H1 (cell line): ENCODE measurements around the gene COQ2. TPM values are rescaled to one million over a fixed set of nuclear protein-coding genes. Genes with fewer than 3 reads are reported as not detected.

Experiments
- CTCF ChIA-PET: fragments of 300-600 bp; sonication (Branson Sonifier 250); formaldehyde crosslinking; loops from one replicate; lab custom pipeline; 2021; ENCODE audit not compliant: partially characterized antibody; lab: Charles Lee
- POLR2A ChIA-PET: fragments of 300-600 bp; sonication (Branson Sonifier 250); formaldehyde crosslinking; loops from one replicate; lab custom pipeline; 2021; ENCODE audit warnings: inconsistent platforms; ENCODE audit not compliant: partially characterized antibody; lab: Charles Lee
- DNase-seq, 2 experiments: peaks; one replicate each; pipeline versions ENCODE4 v3.0.0 to v3.0.0-alpha.2; 2010 to 2022; ENCODE audit warnings: low spot score in 2 of 2, low read depth in 1 of 2, mixed read lengths in 1 of 2
- FAIRE-seq: peaks from 2 replicates; lab custom pipeline; 2011; peaks lifted over from hg19 to GRCh38; lab: Jason Lieb, UNC
- H2AFZ ChIP-seq: 2 replicates; pipeline ENCODE4 v1.8.1; 2012; ENCODE audit warnings: low read length, inconsistent platforms
- H2AK5ac ChIP-seq: 2 replicates; pipeline ENCODE4 v1.6.1; 2013; ENCODE audit warnings: low read depth, low read length
- H2BK120ac ChIP-seq: replicated peaks from 2 replicates; pipeline ENCODE3; 2013; ENCODE audit warnings: low read depth, low read length, inconsistent platforms
- H2BK12ac ChIP-seq: 2 replicates; pipeline ENCODE4 v1.6.1; 2013; ENCODE audit warnings: low read depth, low read length
- H2BK15ac ChIP-seq: 2 replicates; pipeline ENCODE4 v1.6.1; 2013; ENCODE audit warnings: low read length
- H2BK20ac ChIP-seq: 2 replicates; pipeline ENCODE4 v1.6.1; 2013; ENCODE audit warnings: low read length
- H2BK5ac ChIP-seq: 2 replicates; pipeline ENCODE4 v1.6.1; 2013; ENCODE audit warnings: low read depth, low read length
- H3K14ac ChIP-seq: 2 replicates; pipeline ENCODE4 v1.6.1; 2013; ENCODE audit warnings: inconsistent platforms; ENCODE audit not compliant: insufficient read length
- H3K18ac ChIP-seq: 2 replicates; pipeline ENCODE4 v1.6.1; 2013; ENCODE audit warnings: low read length; ENCODE audit errors: extremely low read depth
- H3K23ac ChIP-seq: 2 replicates; pipeline ENCODE4 v1.6.1; 2013; ENCODE audit warnings: inconsistent platforms; ENCODE audit not compliant: insufficient read length
- H3K23me2 ChIP-seq: 2 replicates; pipeline ENCODE4 v1.6.1; 2013; ENCODE audit warnings: low read depth, low read length
- H3K27ac ChIP-seq: 2 replicates; pipeline ENCODE4 v1.6.1; 2011; ENCODE audit warnings: low read depth, low read length, inconsistent platforms
- H3K27me3 ChIP-seq, 4 experiments: replicated peaks in 1 of 4; 1 replicate in 1 of 4; 2 replicates in 3 of 4; pipeline versions ENCODE4 v1.6.1 to v1.8.1; 2011 to 2013; ENCODE audit warnings: low read length in 3 of 4, mild to moderate bottlenecking in 3 of 4, inconsistent platforms in 2 of 4, mixed read lengths in 2 of 4, moderate library complexity in 1 of 4; ENCODE audit not compliant: control insufficient read depth in 3 of 4, insufficient read depth in 3 of 4; ENCODE audit errors: extremely low read depth in 1 of 4
- H3K36me3 ChIP-seq, 4 experiments: 2 replicates each; pipeline versions ENCODE4 v1.6.1 to v1.8.1; 2011 to 2013; ENCODE audit warnings: mild to moderate bottlenecking in 4 of 4, low read length in 3 of 4, moderate library complexity in 2 of 4, control low read depth in 1 of 4, inconsistent platforms in 1 of 4; ENCODE audit not compliant: insufficient read depth in 4 of 4, control insufficient read depth in 2 of 4
- H3K4ac ChIP-seq: replicated peaks from 2 replicates; pipeline ENCODE3; 2013; ENCODE audit warnings: low read length, low read depth, mixed read lengths, inconsistent platforms; ENCODE audit not compliant: insufficient read length
- H3K4me1 ChIP-seq, 4 experiments: replicated peaks in 1 of 4; 1 replicate in 1 of 4; 2 replicates in 3 of 4; pipeline versions ENCODE4 v1.6.1 to v1.8.1; 2011 to 2013; ENCODE audit warnings: low read length in 3 of 4, inconsistent platforms in 2 of 4, mixed read lengths in 1 of 4; ENCODE audit not compliant: insufficient read depth in 4 of 4, control insufficient read depth in 3 of 4
- H3K4me2 ChIP-seq, 2 experiments: 2 replicates each; pipeline versions ENCODE4 v1.6.1 to v1.8.1; 2011 to 2013; ENCODE audit warnings: low read depth in 2 of 2, low read length in 2 of 2, control low read depth in 1 of 2, inconsistent platforms in 1 of 2, mild to moderate bottlenecking in 1 of 2; ENCODE audit not compliant: insufficient read depth in 1 of 2
- H3K4me3 ChIP-seq, 4 experiments: fragments of 200-600, 300-600 bp in 1 of 4; sonication (generic), shearing (Covaris generic), sonication (Bioruptor Twin) in 1 of 4; 2 replicates each; pipeline versions ENCODE4 v1.5.1 to v1.8.1; 2011 to 2016; ENCODE audit warnings: low read length in 4 of 4, low read depth in 3 of 4, control low read depth in 2 of 4, inconsistent platforms in 2 of 4, mild to moderate bottlenecking in 2 of 4, mixed read lengths in 1 of 4, moderate library complexity in 1 of 4; ENCODE audit not compliant: insufficient read depth in 2 of 4; ENCODE audit errors: extremely low read depth in 1 of 4
- H3K56ac ChIP-seq: replicated peaks from 2 replicates; pipeline ENCODE3; 2013; ENCODE audit warnings: low read depth, mild to moderate bottlenecking, mixed read lengths, low read length, inconsistent platforms; ENCODE audit not compliant: insufficient read length
- H3K79me1 ChIP-seq: 2 replicates; pipeline ENCODE4 v1.6.1; 2013; ENCODE audit warnings: low read depth, low read length, control low read depth
- H3K79me2 ChIP-seq, 2 experiments: 2 replicates each; pipeline versions ENCODE4 v1.6.1 to v1.8.1; 2012 to 2013; ENCODE audit warnings: low read length in 2 of 2, mild to moderate bottlenecking in 2 of 2, inconsistent platforms in 1 of 2; ENCODE audit not compliant: insufficient read depth in 2 of 2, control insufficient read depth in 1 of 2
- H3K9ac ChIP-seq, 4 experiments: replicated peaks in 1 of 4; 1 replicate in 1 of 4; 2 replicates in 3 of 4; pipeline versions ENCODE4 v1.6.1 to v1.8.1; 2011 to 2013; ENCODE audit warnings: low read depth in 3 of 4, low read length in 3 of 4, control low read depth in 2 of 4, mild to moderate bottlenecking in 2 of 4, moderate library complexity in 2 of 4, inconsistent platforms in 1 of 4; ENCODE audit errors: extremely low read depth in 1 of 4
- H3K9me3 ChIP-seq, 2 experiments: 2 replicates each; pipeline versions ENCODE4 v1.6.1 to v1.8.1; 2012 to 2013; ENCODE audit warnings: mild to moderate bottlenecking in 2 of 2, moderate library complexity in 2 of 2, control low read depth in 1 of 2, inconsistent platforms in 1 of 2, low read depth in 1 of 2, low read length in 1 of 2, mixed read lengths in 1 of 2; ENCODE audit not compliant: insufficient read depth in 2 of 2
- H4K20me1 ChIP-seq, 2 experiments: replicated peaks in 1 of 2; 2 replicates each; pipeline versions ENCODE3 to v1.8.1; 2011 to 2013; ENCODE audit warnings: inconsistent platforms in 2 of 2, low read length in 2 of 2, mild to moderate bottlenecking in 1 of 2; ENCODE audit not compliant: insufficient read depth in 2 of 2, control insufficient read depth in 1 of 2
- H4K5ac ChIP-seq: 2 replicates; pipeline ENCODE4 v1.6.1; 2013; ENCODE audit warnings: low read length, low read depth, mixed read lengths, inconsistent platforms; ENCODE audit not compliant: insufficient read length
- H4K8ac ChIP-seq: 2 replicates; pipeline ENCODE4 v1.8.0; 2013; ENCODE audit warnings: mild to moderate bottlenecking, moderate library complexity, low read length, inconsistent platforms; ENCODE audit not compliant: insufficient read depth; ENCODE audit errors: extremely low read depth
- H4K91ac ChIP-seq: replicated peaks from 2 replicates; pipeline ENCODE3; 2013; ENCODE audit warnings: low read length, mixed read lengths, inconsistent platforms; ENCODE audit not compliant: insufficient read length
- CBX8 ChIP-seq: fragments of 300-800, 300-1000 bp; sonication (generic); IDR thresholded peaks from 2 replicates; pipeline ENCODE4 v1.7.1; 2016; ENCODE audit warnings: low read depth, low read length, borderline replicate concordance
- CEBPB ChIP-seq: IDR thresholded peaks from 2 replicates; pipeline ENCODE4 v1.6.1; 2012; ENCODE audit warnings: low read depth, low read length
- HDAC6 ChIP-seq: IDR thresholded peaks from one replicate; pipeline ENCODE4 v1.7.1; 2012; ENCODE audit warnings: low read depth, mild to moderate bottlenecking, inconsistent platforms, low read length, moderate library complexity
- KDM4A ChIP-seq: IDR thresholded peaks from one replicate; pipeline ENCODE4 v1.7.1; 2012; ENCODE audit warnings: low read depth, mild to moderate bottlenecking, moderate library complexity, low read length, inconsistent platforms; ENCODE audit not compliant: severe bottlenecking
- NRF1 ChIP-seq: IDR thresholded peaks from 2 replicates; pipeline ENCODE4 v1.6.1; 2011; ENCODE audit warnings: mild to moderate bottlenecking, low read depth, low read length, improper control_type of control experiment
- RXRA ChIP-seq: IDR thresholded peaks from 2 replicates; pipeline ENCODE4 v1.6.1; 2011; ENCODE audit warnings: low read depth, mild to moderate bottlenecking, low read length, moderate library complexity; ENCODE audit not compliant: insufficient read depth
- SRF ChIP-seq: IDR thresholded peaks from 2 replicates; pipeline ENCODE4 v1.6.1; 2011; ENCODE audit warnings: mild to moderate bottlenecking, low read depth, low read length, moderate library complexity
- TAF1 ChIP-seq: IDR thresholded peaks from 2 replicates; pipeline ENCODE4 v1.6.1; 2011; ENCODE audit warnings: mild to moderate bottlenecking, low read depth, low read length
- WGBS, 2 experiments: shearing (Covaris generic) in 1 of 2; methylation state at CpG; one replicate each; pipeline versions ENCODE4 v1.1.6 to v1.1.7; 2013 to 2015; ENCODE audit warnings: low lambda C conversion rate in 2 of 2, mixed read lengths in 2 of 2, inconsistent platforms in 1 of 2, low coverage in 1 of 2, missing lambda C conversion rate in 1 of 2; ENCODE audit not compliant: insufficient replicate concordance in 2 of 2, insufficient coverage in 1 of 2, insufficient read length in 1 of 2; ENCODE audit errors: extremely low coverage in 1 of 2, missing lambda C conversion rate in 1 of 2; 5-methylcytosine and 5-hydroxymethylcytosine counted together
- polyA plus RNA-seq, 7 experiments: library from polyadenylated mRNA; depleted of rRNA in 3 of 7; stranded (reverse) in 5 of 7; unstranded in 2 of 7; fragments of >200 nt in 5 of 7; fragments of 200-250 nt in 2 of 7; gene quantifications; 1 replicate in 5 of 7; 2 replicates in 1 of 7; 4 replicates in 1 of 7; pipeline versions ENCODE4 v1.2.1 to v1.2.3, GENCODE V29; 2011 to 2013; ENCODE audit warnings: missing spikeins in 2 of 7, mixed read lengths in 2 of 7
- total RNA-seq: library from RNA; stranded (reverse); fragmentation: NEBNext Ultra II Directional; extraction: Animal tissue kit (Norgen Biotek cat#: 25700); gene quantifications from 2 replicates; pipeline ENCODE4 v1.2.1, GENCODE V29; 2021
- TF ChIP-seq, protein P1 (sequence below): IDR thresholded peaks from 2 replicates; pipeline ENCODE4 v1.6.1; 2012; ENCODE audit warnings: inconsistent platforms
- TF ChIP-seq, protein P2 (sequence below): IDR thresholded peaks from 2 replicates; pipeline ENCODE4 v1.6.1; 2011; ENCODE audit warnings: low read length, improper control_type of control experiment

The COQ2 gene
- total and polyA plus RNA-seq, 2 of the 8 experiments (the other 6 are each of a cell fraction or from before 2014, with no cell fraction given), result 21.5 to 22.9 TPM

DNA sequence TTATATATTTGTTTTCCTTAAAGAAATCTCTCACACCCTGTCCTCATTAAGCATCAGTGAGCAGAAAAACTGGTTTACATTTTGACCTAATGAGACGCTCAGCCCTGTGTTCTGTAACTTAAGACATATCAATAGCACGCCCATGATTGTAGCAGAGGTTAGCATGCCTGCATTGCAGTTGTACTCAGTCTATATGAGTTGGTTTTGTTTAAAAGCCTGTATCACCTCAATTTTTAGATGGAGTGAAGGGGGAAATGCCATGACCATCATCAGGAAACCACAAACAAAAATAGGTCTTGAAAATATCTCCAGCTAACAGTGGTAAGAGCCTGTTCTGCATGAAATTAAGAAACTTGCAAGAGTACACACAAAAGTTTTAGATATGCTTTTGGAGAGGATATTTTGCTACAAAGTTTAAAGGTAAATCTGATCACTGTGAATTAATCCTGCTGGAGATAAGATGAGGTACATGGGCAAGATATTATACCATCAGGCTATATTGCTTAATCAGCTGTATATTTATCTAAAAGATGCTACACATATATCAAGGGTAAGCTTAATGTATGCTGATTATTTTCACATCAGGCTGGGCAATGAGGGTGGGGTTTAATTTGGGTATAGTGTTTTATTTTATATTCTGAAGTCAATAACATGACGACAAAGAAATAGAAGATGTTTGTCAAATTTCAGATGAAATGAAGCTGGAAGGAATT lies 13.1 kb upstream of the COQ2 start:
- DNase-seq (no peak), FAIRE-seq (no peak)
- Histone ChIP-seq H3K4me3 (no peak overlapping the region), H3K79me2 (no peaks in the 10 kb centered on the region), H3K27ac (no peak overlapping the region), H3K27me3 (no peaks in the 10 kb centered on the region), H4K20me1 (no peaks in the 10 kb centered on the region), H3K4me2 (no peak overlapping the region), H3K79me1 (no peaks in the 10 kb centered on the region), H2BK5ac (no peak overlapping the region), H2AFZ (no peak overlapping the region), H3K9me3 (no peaks in the 10 kb centered on the region), H3K36me3 (no peaks in the 10 kb centered on the region), H2AK5ac (no peak overlapping the region), H4K91ac (no peak overlapping the region), H2BK15ac (no peak overlapping the region), H3K56ac (no peak overlapping the region), H4K5ac (no peak overlapping the region), H3K18ac (no peak overlapping the region), H3K9ac (no peak overlapping the region), H3K4me1 (no peaks in the 10 kb centered on the region), H4K8ac (no peak overlapping the region), H3K23me2 (no peaks in the 10 kb centered on the region), H2BK12ac (no peak overlapping the region), H3K14ac (no peak overlapping the region), H2BK120ac (no peak overlapping the region), H3K4ac (no peak overlapping the region), H2BK20ac (no peak overlapping the region), H3K23ac (no peak overlapping the region)
- WGBS, 2 experiments, result 88% methylated on average over 3 of the region's 3 CpGs; no CpG with 5 or more reads in 1 of the 2 experiments
- CTCF ChIA-PET, result interaction anchor here (0.8 to 1.3 kb wide), 4 partner anchors 10 to 64 kb away, joined by 3 to 4 read pairs (median 4); no protein-coding TSS in a partner anchor
- POLR2A ChIA-PET, result interaction anchor here (1.1 kb wide), 1 partner anchor 13 kb away, joined by 3 read pairs; the partner anchor contains the start of gene COQ2
- TF ChIP-seq KDM4A (no peak), HDAC6 (no peak), TAF1 (no peak), CEBPB (no peak), NRF1 (no peak), CBX8 (no peak), RXRA (no peak), SRF (no peak)
- TF ChIP-seq, protein P1, sequence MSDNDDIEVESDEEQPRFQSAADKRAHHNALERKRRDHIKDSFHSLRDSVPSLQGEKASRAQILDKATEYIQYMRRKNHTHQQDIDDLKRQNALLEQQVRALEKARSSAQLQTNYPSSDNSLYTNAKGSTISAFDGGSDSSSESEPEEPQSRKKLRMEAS, result no peak
- TF ChIP-seq, protein P2, sequence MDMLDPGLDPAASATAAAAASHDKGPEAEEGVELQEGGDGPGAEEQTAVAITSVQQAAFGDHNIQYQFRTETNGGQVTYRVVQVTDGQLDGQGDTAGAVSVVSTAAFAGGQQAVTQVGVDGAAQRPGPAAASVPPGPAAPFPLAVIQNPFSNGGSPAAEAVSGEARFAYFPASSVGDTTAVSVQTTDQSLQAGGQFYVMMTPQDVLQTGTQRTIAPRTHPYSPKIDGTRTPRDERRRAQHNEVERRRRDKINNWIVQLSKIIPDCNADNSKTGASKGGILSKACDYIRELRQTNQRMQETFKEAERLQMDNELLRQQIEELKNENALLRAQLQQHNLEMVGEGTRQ, result no peak
